Measurements from ENCODE around the gene EVC2.

EVC2 gene

DNA sequence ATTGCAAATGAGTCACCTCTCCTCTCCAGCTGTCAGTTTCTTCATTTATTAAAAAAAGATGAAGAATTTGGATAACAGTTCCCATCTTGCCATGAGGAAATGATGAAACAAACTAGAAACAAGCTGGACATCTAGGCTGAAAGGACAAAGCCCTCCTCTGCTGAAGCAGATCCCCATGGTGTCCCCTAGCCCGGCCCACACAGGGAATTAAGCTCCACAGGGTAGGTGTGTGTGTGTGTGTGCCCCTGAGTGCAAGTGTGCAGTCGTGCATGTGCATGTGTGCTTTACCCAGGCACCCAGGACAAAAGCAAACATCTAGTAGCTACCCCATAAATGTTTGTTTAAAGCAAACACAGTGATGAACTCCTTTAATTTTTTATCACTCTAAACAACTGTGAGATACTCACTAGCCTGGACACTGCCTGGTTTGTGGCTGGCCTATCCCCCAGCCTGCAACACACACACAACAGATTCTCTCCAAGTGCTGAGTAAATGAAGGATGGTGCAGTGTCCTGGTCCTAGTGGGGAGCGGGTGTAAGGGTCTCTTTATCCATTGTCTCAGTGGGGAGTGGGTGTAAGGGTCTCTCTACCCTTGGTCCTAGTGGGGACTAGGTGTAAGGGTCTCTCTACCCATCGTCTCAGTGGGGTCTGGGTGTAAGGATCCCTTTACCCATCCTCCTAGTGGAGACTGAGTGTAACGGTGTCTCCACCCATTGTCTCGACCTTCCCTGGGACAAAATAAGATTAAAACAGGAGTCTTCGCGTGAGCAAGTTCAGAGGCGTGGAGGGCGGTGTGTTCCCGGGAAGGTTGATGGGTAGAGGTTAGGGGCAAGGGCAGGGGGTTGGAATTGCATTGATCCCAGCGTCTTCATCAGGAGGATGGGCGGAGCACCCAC, 2.0 kb upstream of the EVC2 start:
- no peak for FAIRE-seq

DNA sequence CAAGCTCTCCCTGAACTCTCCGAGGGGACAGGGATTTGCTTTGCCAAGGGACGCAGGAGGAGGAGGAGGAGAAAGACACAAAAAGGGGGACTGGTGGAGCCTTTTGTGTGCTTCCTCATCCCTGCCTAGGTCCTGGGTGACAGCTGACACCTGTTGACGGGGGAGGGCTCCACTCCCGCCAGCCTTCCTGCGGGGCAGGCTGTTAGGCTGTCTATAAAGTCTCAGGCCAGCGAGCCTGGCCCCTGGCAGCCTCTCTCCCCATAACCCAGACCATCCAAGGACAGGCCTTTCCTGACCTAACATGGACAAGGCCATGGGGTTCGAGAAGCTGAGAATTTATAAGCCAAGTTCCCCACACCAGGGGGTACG, 832 bp upstream of the EVC2 start:
- no peak for FAIRE-seq

DNA sequence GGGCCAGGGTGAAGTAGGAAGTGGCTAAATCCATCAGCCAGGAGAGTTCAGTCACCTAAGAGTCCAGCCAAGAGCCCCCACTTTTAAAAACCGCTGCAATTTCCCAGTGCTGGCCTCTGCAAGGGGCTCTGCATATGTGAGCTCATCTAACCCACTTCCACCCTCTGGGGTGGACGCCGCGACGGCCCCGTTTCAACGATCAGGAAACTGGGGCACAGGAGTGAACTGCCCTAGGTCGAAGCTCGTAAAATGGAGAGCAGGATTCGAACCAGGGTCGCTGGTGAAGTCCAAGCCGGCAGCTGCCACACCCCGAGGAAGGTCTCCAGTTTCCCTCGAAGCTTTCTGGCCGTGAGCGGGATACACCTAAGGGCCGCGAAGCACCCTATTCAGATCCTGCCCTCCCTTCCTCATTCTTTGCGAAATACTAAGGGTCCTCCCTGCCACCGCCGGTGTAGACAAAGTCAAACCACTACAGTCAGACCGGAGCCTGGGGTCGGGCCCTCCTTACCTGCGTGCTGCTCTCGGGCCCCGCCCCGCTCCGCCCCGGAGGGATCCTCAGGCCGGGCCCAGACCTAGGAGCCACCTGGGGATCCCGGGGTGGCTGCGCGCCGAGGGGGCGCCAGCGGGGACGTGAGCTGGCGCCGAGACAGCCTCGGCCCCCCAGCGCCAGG, 446 bp downstream of the EVC2 start:
- FAIRE-seq: no peak

DNA sequence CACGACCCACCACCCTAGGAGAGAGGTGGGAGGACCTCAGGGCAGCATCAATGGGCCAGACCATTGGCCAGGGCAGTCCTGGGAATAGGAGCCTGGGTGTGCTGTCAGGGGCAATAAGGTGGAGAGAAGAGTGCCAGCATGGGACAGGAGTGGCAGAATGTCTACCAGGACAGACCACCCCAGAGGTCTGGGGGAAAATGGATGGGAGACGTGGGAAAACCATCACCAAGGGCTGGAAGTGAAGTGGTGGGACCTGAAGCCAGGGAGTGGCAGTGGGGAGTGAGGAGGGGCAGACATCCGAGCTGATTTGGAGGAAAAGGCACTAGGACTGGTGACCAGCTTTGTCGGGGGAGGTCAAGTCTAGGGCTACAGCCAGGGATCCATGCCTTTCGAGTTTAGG, 993 bp downstream of the EVC2 start:
- no peak for FAIRE-seq

DNA sequence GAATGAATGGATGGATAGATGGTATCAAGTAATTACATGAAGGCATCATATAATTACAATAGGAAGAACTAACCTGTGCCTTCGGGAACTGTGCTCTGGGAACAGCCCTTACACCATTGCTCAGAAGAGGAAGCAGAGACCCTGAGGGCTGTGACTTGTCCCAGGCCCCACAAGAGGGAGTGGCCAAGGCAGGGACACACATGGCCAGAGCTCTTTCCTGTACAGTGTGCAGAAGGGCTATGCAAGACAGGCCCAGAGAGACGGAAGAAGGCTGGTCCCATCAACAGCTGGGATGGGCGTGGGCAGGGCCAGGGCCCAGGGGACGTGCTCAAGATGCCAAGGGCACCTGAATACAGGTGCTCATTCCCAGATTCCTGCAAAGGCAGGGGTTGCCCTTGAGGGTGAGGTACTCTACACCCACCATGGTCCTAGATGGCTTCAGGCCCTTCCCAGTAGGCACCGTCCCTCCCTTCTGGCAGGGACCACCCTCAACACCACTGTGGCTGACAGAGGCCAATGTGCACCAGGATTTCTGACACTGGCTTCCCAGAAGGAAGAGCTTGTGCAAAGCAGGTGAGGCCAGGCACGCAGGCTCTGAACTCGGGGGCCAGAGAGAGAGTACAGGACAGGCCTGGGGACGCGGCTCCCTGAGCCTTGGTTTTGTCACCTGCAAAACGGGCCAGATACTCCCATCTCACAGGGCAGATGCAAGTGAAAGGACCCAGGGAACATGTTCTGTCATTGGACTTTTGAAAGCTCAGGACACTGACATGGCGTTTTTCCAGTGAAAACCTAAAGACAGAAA, 1.7 kb downstream of the EVC2 start:
- no peak for FAIRE-seq

DNA sequence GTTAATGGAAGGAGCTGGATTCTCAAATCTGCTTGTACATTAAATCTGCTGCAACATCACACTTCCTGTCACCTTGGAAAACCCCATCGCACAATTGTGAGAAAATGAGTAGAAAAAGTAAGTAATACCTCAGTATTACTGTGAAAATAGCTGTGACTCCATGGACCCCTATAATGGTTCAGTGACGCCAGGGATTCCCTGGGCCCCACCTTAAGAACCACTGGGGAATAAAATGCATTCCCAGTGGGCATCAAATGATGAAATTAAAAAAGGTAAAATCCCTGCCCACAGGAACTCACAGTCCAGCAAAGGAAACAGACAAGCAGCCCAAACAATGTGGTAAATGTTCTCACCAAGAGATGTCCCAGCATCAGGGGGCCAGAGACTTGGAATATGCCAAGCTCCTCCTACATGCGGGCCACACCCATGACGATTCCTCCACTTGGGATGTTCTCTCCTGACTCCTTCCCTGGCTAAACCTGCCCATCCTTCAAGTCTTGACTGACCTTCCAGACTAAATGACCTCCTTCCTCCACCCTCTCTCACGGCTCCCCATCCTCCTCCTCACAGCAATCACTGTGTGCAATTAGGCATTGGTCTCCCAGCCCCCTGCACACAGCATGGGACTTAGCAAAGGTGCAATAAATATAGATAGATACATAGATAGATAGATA, 2.6 kb downstream of the EVC2 start:
- FAIRE-seq: no peak

DNA sequence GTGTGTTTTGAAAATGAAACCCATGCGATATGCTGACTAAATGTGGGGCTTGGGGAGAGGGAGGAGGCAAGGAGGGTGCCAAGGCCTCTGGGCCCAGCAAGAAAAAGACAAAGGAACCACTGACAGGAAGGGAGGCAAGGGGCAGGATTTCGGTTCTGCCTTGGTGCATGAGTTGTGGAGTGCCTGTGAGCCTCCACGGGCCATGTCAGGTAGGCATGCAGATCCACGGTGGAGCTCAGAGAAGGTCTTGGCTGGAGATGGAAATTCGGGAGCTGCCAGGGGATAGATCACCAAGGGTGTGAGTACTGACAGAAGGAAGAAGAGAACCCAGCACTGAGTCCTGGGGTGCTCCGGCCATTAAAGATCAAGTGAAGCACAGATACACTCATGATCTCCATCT, 4.1 kb downstream of the EVC2 start:
- FAIRE-seq: no peak

DNA sequence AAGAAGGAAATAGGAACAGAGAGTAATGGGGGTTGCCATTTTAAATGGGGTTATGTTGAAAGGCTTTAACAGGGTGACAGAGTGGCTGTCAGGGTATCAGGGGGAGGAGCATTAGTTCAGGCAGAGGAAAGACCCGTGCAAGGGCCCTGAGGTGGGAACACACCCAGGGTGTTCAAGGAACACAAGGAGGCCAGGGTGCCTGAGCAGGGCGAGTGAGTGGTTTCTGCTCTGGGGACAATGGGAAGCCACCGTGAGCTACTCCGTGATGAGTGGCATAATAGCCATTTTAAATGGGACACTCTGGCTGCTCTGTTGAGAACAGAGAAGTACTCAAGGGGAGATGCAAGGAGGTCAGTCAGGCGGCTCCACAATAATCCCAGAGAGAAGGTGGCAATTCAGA, 4.5 kb downstream of the EVC2 start:
- FAIRE-seq: no peak

DNA sequence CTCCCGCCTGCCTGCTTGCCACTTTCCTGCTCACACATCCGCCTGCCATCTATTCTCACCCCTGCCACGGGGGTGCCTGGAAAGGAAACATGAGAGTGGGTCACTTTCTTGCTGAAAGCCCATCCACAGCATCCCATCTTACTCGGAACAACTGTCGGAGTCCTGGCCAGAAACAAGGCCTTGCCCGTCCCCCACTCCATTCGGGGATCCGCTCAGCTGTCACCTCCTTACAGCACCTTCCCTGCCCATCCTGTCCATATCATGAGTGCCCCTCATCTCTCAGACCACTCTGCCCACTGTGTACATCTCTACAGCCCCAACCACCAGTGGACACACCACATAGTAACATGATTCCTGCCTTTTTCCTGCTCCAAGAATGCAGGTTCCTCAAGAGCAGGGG, 6.4 kb downstream of the EVC2 start:
- FAIRE-seq: no peak

DNA sequence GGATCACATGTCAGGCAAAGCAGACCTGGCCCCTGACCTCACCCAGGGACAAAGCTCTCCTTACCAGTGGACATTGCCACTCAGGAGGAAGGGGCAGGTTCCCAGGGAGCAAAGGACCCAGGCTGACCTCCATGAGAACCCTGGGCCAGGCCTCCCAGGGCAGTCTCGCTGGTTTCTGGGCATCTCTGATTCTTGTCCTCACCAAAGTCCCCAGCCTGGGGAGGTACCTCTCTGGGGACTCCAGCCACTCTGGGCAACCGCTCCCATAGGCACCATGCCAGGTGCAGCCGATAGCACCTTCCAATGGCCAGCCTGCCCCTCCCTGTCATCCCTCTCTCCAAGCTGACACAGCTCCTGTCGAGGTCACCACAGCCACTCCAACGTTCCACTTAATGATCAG, 7.9 kb downstream of the EVC2 start:
- no peak for FAIRE-seq

DNA sequence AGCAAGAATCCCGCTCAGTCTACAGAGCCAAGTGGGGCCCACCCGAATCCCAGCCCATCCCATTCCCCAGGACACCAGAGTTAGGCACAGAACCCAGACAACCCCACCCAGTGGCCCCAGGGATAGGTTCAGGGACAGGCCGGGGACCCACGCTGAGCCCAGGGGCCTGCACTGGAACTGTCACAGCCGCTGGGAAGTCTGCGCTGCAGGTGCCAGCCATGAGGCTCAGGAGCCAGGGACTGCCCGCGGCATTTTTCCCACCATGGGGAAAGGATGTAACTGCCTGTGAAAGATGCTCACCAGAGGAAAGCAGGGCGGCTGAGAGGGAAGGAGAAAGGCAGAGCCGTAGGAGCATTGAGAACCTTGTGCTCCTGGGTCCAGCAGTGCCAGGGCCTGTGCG, 12.0 kb downstream of the EVC2 start:
- no peak for FAIRE-seq

DNA sequence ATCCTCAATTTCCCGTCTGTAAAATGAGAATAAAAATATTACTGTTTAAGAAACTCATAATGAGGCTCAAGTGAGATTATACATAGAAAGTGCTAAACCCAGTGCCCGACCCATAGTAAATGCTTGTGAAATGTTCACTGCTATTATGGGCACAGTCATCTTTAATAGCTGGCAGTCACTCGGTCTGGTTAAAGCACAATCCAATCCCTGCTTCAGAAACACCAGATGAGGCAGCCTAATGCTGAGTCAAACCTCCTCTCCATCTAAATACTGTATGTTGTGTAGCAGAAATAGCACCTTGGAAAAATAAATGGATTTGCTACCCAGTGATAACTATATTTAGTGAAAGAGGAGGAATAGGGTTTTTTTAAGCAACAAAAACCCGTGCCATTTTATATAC, 14.5 kb downstream of the EVC2 start:
- no peak for FAIRE-seq

DNA sequence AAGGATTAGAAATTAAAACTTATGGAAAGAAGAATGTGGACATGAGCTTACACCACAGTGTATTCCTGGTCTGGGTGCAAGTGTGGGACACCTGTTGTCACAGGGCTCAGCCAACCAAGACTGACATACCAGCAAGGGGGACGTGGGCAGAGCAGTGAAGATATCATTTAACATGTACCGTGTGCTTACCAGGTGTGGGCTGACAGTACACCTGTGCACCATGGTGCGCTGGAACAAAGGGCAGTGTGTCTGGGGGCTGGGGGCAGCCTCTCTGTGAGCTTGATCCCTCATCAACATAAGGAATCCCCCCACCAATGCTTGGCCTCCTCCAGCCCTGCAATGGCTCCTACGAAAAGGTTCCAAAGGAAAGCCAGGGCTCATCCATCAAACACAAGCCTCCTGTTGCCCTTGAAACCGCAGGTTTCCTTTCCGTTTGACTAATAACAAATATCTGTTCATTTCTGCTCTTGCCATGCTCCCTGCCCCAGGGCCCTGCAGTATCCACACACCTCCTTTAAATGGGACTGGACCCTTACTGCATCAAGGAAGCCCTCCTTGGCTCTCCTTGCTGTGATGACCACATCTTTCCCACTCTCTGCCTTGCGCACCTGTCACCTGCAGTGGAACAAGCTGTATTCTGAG, 16.7 kb downstream of the EVC2 start:
- no peak for FAIRE-seq

DNA sequence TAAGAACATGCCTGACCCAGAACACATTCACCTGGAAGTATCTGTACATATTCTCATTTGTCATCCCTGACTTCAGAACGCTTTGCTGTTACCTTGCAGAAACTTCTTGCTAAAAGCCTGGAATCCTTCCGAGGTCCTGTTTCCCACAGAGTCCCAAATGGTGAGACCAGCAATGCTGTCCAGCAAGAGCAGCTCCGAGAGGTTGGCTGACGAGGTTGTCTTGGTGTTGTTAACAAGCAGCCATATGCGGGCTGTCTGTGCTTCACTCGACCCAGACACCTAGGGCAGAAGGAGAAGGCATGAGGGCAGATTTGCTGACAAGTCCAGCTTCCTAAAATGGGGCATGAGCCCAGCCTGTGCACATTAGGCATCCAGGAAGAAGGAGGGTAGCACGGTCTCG, 19.3 kb downstream of the EVC2 start:
- no peak for FAIRE-seq

DNA sequence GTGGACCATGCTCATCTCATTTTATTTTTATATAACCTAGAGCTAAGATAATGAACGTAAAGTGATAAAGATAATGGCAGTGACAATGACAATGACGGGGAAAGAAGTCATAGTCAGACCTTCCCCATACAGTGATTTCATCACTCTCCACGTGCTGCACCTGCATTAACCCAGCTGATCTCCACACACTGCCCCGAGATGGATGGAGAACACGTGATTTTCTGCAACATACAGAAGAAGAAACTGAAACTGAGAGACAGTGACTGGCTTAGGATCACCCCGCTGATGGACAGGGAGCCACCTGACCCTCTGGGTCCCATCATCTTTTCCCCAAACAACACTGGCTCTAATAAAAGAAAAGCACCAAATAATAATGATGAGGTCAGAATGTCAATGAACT, 22.0 kb downstream of the EVC2 start:
- FAIRE-seq: no peak

DNA sequence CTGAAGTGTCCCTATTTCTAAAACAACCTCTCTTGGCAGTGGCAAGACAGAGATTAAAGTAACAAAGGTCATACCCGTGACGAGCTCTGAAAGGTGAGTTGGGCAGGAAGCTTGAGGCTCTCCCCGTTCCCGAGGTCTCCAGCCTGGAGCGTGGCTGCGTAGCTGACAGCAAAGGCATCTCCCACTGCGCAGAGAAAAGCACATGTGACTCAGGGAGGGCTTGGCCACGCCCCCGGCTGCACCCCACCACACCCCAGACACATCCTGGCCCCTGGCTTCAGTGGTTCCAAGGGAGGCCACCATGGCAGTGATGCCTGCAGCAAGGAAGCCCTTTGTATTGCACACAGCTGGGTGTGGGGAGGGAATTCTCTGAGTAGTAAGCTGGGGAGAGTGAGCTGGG, 23.1 kb downstream of the EVC2 start:
- FAIRE-seq: no peak

DNA sequence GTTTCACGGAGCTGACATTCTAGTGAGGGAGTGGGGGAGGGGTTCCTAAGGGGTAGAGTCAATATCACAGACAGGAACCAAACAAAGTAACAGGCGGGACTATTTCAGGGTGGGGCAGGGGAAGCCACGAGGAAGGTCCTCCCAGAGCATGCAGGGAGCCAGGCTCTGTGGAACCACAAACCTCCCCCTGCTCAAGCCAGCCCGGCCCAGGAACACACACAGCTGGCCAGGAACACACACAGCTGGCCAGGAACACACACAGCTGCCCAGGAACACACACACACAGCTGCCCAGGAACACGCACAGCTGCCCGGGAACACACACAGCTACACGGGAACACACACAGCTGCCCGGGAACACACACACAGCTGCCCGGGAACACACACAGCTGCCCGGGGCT, 24.8 kb downstream of the EVC2 start:
- FAIRE-seq: no peak

DNA sequence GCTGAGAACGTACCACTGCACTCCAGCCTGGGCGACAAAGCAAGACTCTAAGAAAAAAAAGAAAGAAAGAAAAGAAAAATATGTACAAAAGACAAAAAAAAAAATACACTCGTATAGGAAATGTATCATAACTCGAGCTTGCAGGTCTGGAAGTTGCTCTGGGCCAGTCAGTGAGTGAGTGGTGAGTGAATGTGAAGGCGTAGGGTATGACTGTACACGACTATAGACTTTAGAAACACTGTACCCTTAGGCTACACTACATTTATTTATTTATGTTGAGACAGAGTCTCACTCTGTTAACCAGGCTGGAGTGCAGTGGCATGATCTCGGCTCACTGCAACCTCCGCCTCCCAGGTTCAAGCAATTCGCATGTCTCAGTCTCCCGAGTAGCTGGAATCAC, 29.4 kb downstream of the EVC2 start:
- FAIRE-seq: no peak

DNA sequence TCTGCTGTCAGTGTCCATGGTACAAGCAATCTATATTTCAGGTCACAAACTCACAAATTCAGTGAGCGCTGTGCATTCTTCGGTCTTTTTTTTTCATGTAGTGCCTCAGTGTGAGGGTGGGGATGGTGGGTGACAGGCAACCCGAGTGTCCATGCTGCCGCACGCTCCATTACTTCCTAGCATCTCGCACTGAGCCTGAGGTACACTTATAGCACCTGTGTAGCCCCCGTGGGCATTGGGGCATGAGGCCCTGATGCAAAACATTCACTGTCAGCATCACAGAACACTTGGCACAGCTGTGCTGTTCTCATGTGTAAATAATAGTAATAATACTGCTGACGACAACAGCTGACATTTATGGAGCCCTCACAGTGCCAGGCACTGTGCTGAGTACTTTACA, 31.6 kb downstream of the EVC2 start:
- FAIRE-seq: no peak

DNA sequence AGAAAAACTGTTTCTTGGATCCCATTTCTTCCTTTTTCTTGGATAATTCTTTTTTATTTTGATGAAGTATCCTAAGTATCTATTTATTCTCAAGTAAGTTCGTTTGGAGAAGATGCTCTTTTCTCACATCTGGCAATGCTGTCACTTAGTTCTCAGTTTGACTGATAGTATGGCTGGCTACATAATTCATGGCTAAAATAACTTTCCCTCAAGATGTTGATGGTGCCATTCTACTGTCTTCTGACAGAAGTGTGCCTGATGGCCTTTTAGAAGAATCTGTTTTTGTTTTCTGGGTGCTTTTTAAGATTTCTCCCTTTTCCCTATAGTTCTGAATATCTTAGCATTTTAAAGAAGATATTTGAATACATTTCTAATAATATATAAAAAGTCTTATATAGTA, 41.6 kb downstream of the EVC2 start:
- no peak for FAIRE-seq

DNA sequence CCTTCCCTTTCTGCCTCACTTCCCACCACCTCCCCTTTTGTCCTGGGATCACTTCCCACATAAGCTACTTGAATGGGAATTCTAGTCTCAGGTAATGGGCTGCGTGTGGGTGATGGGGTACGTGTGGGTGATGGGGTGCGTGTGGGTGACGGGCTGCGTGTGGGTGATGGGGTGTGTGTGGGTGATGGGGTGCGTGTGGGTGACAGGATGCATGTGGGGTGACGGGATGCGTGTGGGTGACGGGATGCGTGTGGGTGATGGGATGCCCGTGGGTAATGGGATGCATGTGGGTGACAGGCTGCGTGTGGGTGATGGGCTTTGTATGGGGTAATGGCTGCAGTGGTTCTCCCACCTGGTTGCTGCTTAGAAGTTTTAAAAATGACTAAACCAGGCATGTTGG, 43.6 kb downstream of the EVC2 start:
- no peak for FAIRE-seq

DNA sequence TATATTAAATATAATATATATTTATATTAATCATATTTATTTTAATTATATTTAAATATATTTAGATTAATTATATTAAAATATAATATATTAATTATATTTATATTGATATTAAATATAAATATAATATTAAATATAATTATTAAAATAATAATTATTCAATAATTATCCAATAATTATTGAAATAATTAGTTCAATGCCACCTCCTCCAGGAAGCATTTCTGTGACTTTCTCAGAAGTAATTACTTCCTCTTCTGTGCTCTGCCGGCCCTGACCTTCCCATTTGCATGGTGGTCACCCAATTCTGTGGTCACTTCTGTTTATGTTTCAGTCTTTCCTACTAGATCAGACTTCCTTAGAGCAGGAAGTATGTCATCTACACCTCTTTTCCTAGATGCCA, 45.8 kb downstream of the EVC2 start:
- no peak for FAIRE-seq

DNA sequence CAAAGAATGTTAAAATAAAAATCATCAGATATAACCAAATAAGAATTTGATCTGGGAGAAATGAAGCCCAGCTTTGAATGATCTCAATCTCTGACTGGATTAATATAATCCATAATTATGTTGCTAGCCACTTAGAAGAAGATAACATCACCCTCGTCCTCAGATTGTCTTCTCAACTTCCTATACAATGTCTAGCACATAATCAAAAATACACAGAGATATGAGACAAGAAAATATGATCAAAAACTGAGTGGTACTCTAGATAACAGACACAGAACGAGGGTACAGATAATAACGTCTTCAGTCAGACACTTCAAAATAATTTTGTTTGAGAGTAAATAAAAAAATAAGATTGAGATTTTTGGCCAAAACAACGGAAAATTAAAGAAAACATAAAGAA, 47.1 kb downstream of the EVC2 start:
- FAIRE-seq: no peak

Data from G401.6 (cell line).